ENCODE results near the gene ANKRD23. TPM values are rescaled to one million over a fixed set of nuclear protein-coding genes. Genes with fewer than 3 reads are reported as not detected.

ANKRD23 gene
- total and polyA plus RNA-seq, 5 donors = 8.2 to 27.7 (median 23.0) TPM

DNA sequence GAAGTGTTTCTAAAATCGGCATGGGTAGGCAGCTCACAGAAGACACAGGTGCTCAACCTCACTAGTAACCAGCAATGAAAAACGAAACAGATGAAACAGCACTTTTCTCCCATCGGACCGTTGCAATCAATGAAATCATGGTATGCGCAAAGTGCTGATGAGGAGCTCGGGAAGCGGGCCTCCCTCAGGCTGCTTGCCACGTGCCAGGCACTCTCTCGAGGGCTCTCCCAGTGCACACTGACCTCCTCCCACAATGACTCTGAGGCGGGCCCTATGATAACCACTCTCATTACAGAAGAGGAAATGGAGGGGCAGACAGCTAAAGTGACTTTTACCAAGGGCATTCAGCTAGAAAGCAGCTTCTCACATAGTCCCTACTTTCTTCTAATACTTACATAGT is 3.8 kb upstream of the ANKRD23 start:
- no peak overlapping the region for H3K27ac ChIP-seq (ENCODE audit: low read length)
- H3K4me1 ChIP-seq (ENCODE audit: control insufficient read depth, insufficient read depth, low read length) = peaks cover 3% of the 10 kb centered on the region
- intact Hi-C loops (cut with DNase I) = no loop called here
- no peaks in the 10 kb centered on the region for H3K9me3 ChIP-seq (ENCODE audit: control insufficient read depth, low read length)
- ATAC-seq (no peak), DNase-seq (no peak)
- WGBS = 74% methylated on average over 10 of the region's 10 CpGs
- H3K27me3 ChIP-seq (ENCODE audit: control insufficient read depth, insufficient read depth) = no peaks in the 10 kb centered on the region
- H3K4me3 ChIP-seq (ENCODE audit: low read length) = no peak overlapping the region

DNA sequence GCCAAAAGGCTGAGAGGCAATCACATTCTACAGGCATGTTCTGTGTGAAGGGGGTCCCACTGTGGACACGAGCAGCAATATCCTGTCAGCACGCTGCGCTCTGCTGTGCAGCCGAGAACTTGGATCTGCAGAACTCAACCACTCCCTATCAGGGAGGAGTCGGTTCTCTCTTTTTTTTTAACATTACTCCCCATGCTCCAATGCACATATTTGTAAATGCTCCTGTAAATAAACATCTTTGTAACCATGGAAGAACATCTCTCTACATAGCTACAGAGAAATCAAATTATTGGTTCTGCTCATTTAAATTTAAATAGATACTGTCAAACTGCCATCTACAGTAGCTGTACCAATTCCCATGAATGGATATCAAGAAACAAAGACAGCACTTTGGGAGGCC is 3.0 kb upstream of the ANKRD23 start:
- H3K4me1 ChIP-seq (ENCODE audit: control insufficient read depth, insufficient read depth, low read length) = peaks cover 3% of the 10 kb centered on the region
- DNase-seq (no peak), ATAC-seq (no peak)
- no peak overlapping the region for H3K27ac ChIP-seq (ENCODE audit: low read length)
- H3K9me3 ChIP-seq (ENCODE audit: control insufficient read depth, low read length) = no peaks in the 10 kb centered on the region
- WGBS = 94% methylated on average over 5 of the region's 5 CpGs
- intact Hi-C loops (cut with DNase I) = no loop called here
- H3K27me3 ChIP-seq (ENCODE audit: control insufficient read depth, insufficient read depth) = no peaks in the 10 kb centered on the region
- no peak overlapping the region for H3K4me3 ChIP-seq (ENCODE audit: low read length)

DNA sequence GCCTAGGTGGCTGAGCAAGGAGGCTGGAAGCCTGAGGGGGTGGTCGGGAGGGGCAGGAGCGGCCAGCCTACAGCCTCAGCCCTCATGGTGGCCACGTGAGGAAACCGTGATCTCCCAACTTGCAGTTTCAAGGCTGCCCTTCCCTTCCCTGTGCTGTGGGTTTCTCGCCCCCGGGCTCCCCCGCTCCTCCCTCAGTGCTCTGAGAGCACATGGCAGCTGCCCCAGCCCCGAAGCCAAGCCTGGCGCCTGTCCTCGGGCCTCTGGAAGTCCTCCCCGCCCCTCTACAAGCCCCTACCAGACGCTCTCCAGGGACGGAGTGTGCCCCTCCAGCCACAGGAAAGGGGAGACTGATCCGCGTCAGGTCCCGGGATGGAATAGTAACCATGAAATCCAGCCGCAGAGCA is 586 bp upstream of the ANKRD23 start:
- no peak overlapping the region for H3K4me3 ChIP-seq (ENCODE audit: low read length)
- H3K27ac ChIP-seq (ENCODE audit: low read length) = peak overlapping the region; percentile 72
- intact Hi-C loops (cut with DNase I) = no loop called here
- no peaks in the 10 kb centered on the region for H3K27me3 ChIP-seq (ENCODE audit: control insufficient read depth, insufficient read depth)
- H3K9me3 ChIP-seq (ENCODE audit: control insufficient read depth, low read length) = no peaks in the 10 kb centered on the region
- DNase-seq (peak in 1 of 3 donors; percentile 55), ATAC-seq (no peak)
- H3K4me1 ChIP-seq (ENCODE audit: control insufficient read depth, insufficient read depth, low read length) = peaks cover 3% of the 10 kb centered on the region
- 73% methylated on average over 17 of the region's 17 CpGs for WGBS

DNA sequence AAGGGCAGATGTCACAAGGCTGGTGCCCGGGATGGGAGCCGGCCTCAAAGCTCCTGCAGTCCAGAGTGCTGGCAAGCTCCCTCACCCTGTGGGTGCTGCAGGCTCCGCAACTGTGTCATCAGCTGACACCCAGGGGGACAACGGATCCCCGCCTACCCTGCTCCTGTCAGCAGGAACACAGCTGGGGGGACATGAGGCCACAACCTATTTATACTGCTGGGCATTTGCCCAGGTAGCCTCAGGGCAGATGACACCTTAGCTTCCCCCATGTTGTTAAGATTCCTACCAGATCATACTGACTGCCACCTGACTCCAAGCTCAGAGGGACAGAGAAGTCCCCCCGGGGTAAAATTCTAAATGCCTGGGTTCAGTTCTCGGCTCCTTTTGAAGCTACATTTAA is 1.2 kb downstream of the ANKRD23 start:
- ATAC-seq (peak; percentile 75 to 81), DNase-seq (peak; percentile 64 to 86 (median 83))
- no peak overlapping the region for H3K4me3 ChIP-seq (ENCODE audit: low read length)
- WGBS = 63% methylated on average over 7 of the region's 7 CpGs
- peaks cover 3% of the 10 kb centered on the region for H3K4me1 ChIP-seq (ENCODE audit: control insufficient read depth, insufficient read depth, low read length)
- no peaks in the 10 kb centered on the region for H3K27me3 ChIP-seq (ENCODE audit: control insufficient read depth, insufficient read depth)
- peak overlapping the region; percentile 92 for H3K27ac ChIP-seq (ENCODE audit: low read length)
- intact Hi-C loops (cut with DNase I) = no loop called here
- no peaks in the 10 kb centered on the region for H3K9me3 ChIP-seq (ENCODE audit: control insufficient read depth, low read length)

DNA sequence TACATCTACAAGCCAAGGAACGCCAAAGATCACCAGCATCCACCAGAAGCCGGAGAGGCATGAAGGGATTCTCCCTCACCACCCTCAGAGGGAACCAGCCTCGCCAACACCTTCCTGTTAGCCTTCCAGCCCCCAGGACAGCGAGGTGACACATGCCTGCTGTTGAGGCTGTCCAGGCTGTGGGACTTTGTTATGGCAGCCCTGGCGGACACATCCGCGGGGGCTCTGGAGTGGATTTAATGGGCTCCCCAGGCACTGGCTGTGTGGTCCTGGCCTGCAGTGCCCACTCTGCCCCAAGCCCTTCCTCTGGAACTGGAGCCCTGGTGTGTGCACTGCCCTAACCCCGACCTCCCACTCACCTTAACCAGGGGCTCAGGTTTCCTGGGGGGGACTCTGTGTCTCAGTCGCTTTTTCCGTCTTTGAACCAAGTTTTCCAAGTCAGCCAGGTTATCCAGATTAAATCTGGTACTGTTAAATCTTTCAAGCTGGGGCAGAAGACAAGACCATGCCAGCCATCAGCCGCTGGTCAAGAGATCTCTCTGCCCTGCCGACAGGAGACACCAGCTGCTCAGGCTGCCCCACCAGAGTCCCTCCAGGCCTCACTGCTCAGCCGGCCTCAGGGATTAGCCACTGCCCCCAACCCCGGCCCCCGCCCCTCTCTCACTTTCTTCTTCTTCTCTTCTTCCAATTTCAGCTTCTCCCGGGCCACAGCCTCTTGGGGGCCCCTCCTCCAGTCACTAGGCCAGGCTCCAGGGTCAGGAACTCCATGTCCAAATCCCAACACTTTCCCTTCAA is 1.9 kb downstream of the ANKRD23 start:
- peaks cover 3% of the 10 kb centered on the region for H3K4me1 ChIP-seq (ENCODE audit: control insufficient read depth, insufficient read depth, low read length)
- ATAC-seq (peak; percentile 8 to 10), DNase-seq (peak in 1 of 3 donors; percentile 50)
- no peaks in the 10 kb centered on the region for H3K27me3 ChIP-seq (ENCODE audit: control insufficient read depth, insufficient read depth)
- H3K4me3 ChIP-seq (ENCODE audit: low read length) = peak overlapping the region; percentile 19
- intact Hi-C loops (cut with DNase I) = no loop called here
- WGBS = 75% methylated on average over 16 of the region's 16 CpGs
- peak overlapping the region; percentile 47 for H3K27ac ChIP-seq (ENCODE audit: low read length)
- no peaks in the 10 kb centered on the region for H3K9me3 ChIP-seq (ENCODE audit: control insufficient read depth, low read length)

DNA sequence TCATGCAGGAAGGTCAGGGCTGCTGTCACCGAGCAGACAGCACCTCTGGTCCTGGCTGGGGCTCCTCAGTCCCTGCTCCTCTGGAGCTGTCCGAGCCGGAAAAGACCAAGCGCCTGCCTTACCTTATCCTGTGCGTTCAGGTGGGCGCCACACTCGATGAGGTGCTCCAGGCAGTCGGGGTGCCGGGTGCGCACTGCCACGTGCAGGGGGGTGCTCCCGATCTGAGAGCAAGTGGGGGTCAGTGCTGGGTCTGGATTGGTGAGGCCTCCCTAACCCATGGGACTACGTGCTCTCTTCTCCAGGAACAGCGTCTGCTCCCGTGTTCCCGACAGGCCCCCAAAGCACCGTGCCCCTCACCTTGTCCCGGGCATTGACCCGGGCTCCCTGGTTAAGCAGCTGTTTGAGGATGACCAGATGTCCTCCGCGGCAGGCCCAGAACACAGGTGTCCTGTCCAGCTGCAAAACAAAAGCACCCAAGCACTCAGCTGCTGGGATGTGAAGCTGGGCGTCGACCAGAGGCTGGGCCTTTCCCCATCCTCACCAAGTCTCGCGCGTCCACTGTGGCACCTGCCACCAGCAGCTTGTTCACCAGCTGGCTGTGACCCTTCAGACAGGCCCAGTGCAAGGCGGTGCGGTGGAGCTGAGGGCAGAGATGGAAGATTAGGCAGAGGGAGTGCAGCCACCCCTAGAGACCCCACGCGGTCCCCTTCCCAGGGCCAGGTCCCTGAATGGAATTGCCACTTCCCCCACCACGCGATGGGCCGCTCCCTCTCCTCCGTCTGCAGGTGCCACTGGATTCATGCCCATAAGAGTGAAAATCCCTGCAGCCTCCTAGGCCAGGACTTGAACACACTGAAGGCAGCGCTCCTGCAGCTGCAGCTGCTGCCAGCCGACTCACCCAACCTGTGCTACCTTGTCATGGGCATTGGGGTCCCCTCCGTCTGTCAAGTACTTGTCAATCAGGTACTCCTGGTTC is 3.7 kb downstream of the ANKRD23 start:
- Histone ChIP-seq H3K4me1 (ENCODE audit: control insufficient read depth, insufficient read depth, low read length) (peaks cover 3% of the 10 kb centered on the region), H3K27ac (ENCODE audit: low read length) (no peak overlapping the region), H3K9me3 (ENCODE audit: control insufficient read depth, low read length) (no peaks in the 10 kb centered on the region), H3K4me3 (ENCODE audit: low read length) (no peak overlapping the region), H3K27me3 (ENCODE audit: control insufficient read depth, insufficient read depth) (no peaks in the 10 kb centered on the region)
- WGBS = 85% methylated on average over 37 of the region's 37 CpGs
- no peak for ATAC-seq
- DNase-seq = peak in 2 of 3 donors; percentile 52 to 57
- intact Hi-C loops (cut with DNase I) = no loop called here

DNA sequence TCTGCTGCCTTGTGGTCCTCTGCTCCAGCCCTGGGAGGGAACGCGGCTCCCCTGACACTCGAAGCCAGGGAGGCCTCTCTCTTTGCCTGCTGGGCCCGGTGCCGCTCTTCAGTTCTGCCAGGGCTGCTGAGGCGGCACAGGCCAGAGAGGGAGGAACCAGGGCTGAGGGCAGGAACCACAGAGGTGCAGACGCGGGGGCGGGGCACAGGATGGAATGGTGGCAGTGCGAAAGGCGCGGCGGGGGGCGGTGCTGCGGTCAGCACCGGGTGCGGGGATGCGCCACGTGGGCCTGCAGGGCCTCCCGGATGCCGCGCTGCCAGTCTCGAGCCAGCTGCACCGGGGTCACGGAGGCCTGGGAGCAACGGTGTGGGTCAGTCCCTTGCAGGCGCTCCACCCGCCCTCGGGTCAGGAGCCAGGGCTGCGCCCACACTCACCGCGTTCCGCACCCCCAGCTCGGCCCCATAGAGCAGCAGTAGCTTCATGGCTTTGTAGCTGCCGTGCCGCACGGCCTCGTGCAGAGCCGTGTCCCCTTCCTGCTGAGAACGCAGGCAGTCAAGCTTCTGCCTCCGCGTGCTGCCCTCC is 4.4 kb downstream of the ANKRD23 start:
- Histone ChIP-seq H3K9me3 (ENCODE audit: control insufficient read depth, low read length) (no peaks in the 10 kb centered on the region), H3K27me3 (ENCODE audit: control insufficient read depth, insufficient read depth) (no peaks in the 10 kb centered on the region), H3K4me1 (ENCODE audit: control insufficient read depth, insufficient read depth, low read length) (peaks cover 3% of the 10 kb centered on the region), H3K27ac (ENCODE audit: low read length) (no peak overlapping the region), H3K4me3 (ENCODE audit: low read length) (no peak overlapping the region)
- ATAC-seq (peak; percentile 16 to 42), DNase-seq (peak; percentile 41 to 88 (median 83))
- intact Hi-C loops (cut with DNase I) = no loop called here
- 24% methylated on average over 42 of the region's 42 CpGs for WGBS

DNA sequence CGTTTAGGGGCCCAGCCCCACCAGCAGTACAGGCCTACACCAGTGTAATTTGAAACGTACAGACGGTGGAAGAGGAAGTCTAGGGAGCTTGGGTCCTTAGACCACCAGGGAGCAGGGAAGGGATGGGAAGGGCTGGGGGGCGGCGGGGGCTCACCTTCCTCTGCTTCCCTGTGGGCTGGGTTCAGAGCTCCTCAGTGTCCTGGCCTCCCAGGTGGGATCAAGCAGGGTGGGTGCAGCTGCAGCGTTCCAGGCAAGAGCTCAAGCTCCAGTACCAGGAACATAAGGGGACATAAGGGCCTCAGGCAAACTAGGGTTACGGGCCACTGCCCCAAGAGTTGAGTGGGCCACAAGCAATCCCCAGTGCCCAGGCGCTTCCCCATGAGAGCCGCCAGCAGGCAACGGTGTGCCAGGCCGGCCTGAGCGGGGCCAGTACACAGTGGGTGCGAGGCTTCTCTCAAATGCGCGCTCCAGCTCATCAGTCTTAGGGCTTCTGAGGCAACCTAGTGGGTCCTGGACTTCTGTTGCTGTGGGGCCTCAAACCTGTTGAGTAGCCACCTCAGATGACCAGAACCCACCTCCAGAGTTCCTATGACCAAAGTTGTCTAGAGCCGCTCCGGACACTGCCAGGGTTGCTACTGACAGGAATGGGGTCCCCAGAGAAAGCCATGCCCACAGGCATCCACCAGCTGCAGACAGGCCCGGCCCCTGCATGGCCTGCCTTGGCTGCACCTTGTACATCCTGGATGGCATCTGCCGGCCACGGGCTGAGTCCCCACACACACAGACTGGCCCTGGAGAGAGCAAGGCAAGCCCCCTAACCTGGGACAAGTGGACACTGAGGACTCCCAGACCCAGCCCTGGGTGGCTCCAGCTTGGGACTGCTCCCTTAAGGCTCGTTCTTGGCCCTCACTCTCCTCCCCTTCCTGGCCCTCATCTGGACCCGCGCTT is 5.2 kb downstream of the ANKRD23 start:
- intact Hi-C loops (cut with DNase I) = no loop called here
- Histone ChIP-seq H3K27ac (ENCODE audit: low read length) (no peak overlapping the region), H3K9me3 (ENCODE audit: control insufficient read depth, low read length) (no peaks in the 10 kb centered on the region), H3K4me1 (ENCODE audit: control insufficient read depth, insufficient read depth, low read length) (peaks cover 3% of the 10 kb centered on the region), H3K27me3 (ENCODE audit: control insufficient read depth, insufficient read depth) (no peaks in the 10 kb centered on the region), H3K4me3 (ENCODE audit: low read length) (no peak overlapping the region)
- WGBS = 87% methylated on average over 23 of the region's 23 CpGs
- DNase-seq (peak in 2 of 3 donors; percentile 41 to 49), ATAC-seq (no peak)

DNA sequence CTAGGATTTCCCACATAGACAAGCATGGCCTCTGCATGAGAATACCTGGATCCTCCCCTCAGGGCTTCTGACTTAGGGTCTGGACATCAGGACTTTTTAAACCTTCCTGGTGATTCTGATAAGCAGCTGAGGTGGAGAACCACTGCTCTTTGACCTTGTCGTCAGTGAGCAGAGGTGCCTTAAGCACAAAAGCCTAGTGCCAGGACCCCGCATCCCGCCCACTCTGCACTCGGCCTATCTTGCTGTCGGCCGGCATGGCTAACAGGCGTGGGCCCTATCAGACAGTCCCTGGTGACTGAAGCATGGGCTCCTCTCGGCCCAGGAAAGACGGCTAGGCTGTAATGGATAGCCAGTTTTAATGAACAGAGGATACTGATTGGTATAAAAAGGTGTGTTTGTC is 6.2 kb downstream of the ANKRD23 start:
- Histone ChIP-seq H3K9me3 (ENCODE audit: control insufficient read depth, low read length) (no peaks in the 10 kb centered on the region), H3K4me1 (ENCODE audit: control insufficient read depth, insufficient read depth, low read length) (peaks cover 7% of the 10 kb centered on the region), H3K27ac (ENCODE audit: low read length) (no peak overlapping the region), H3K4me3 (ENCODE audit: low read length) (no peak overlapping the region), H3K27me3 (ENCODE audit: control insufficient read depth, insufficient read depth) (no peaks in the 10 kb centered on the region)
- intact Hi-C loops (cut with DNase I) = no loop called here
- WGBS = 72% methylated on average over 9 of the region's 9 CpGs
- peak in 2 of 3 donors; percentile 27 to 51 for DNase-seq
- ATAC-seq = no peak

DNA sequence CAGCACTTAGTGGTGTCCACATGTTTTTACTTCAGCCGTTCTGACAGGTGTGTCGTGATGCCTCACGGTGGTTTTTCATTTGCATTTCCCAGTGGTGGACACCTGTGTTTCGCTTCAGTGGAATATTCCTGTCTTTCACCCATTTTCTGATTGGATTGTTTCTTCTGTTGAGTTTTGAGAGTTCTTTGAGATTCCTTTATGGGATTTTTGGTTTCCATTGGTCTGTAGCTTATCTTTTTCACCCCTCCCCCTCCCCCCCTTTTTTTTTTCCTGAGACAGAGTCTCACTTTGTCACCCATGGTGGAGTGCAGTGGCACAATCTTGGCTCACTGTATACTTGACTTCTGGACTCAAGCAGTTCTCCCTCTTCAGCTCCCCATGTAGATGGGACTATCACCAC is 8.0 kb downstream of the ANKRD23 start:
- no peaks in the 10 kb centered on the region for H3K9me3 ChIP-seq (ENCODE audit: control insufficient read depth, low read length)
- H3K4me1 ChIP-seq (ENCODE audit: control insufficient read depth, insufficient read depth, low read length) = peaks cover 7% of the 10 kb centered on the region
- no peak overlapping the region for H3K27ac ChIP-seq (ENCODE audit: low read length)
- 97% methylated on average over 4 of the region's 4 CpGs for WGBS
- ATAC-seq (no peak), DNase-seq (no peak)
- no peaks in the 10 kb centered on the region for H3K27me3 ChIP-seq (ENCODE audit: control insufficient read depth, insufficient read depth)
- intact Hi-C loops (cut with DNase I) = no loop called here
- H3K4me3 ChIP-seq (ENCODE audit: low read length) = no peak overlapping the region

All from right cardiac atrium (tissue), 5 donors.